GM18909 (cell line): ENCODE results near the gene RBSN.

Experiments
- ATAC-seq: cut with Tn5 transposase; IDR thresholded peaks from one replicate; pipeline ENCODE4 v1.9.1; 2021; ENCODE audit warnings: mild to moderate bottlenecking; ENCODE audit not compliant: unreplicated experiment, poor library complexity

RBSN gene

GRCh38 chr3:15023719-15024118 is 75.2 kb downstream of the RBSN start:
- no peak for ATAC-seq

GRCh38 chr3:15023249-15023648 is 75.7 kb downstream of the RBSN start:
- no peak for ATAC-seq
